Activated naive CD8-positive, alpha-beta T cell (primary cell): Measurements from ENCODE around the gene BBS9.
"Not testable (repeated sequence)": the region's sequence is repeated elsewhere in the genome, so short reads cannot be mapped to it uniquely, and the experiment has no call there.

Experiments
- H3K27ac Mint-ChIP-seq: one replicate; pipeline ENCODE4 v1.8.0; 2021; ENCODE audit warnings: mixed read lengths
- H3K27me3 Mint-ChIP-seq: one replicate; pipeline ENCODE4 v1.8.0; 2021; ENCODE audit warnings: mixed read lengths
- H3K36me3 Mint-ChIP-seq: one replicate; pipeline ENCODE4 v1.8.0; 2021; ENCODE audit warnings: mixed read lengths
- H3K4me1 Mint-ChIP-seq: one replicate; pipeline ENCODE4 v1.8.0; 2021; ENCODE audit warnings: low read depth, mixed read lengths
- H3K4me3 Mint-ChIP-seq: one replicate; pipeline ENCODE4 v1.8.0; 2021; ENCODE audit warnings: mild to moderate bottlenecking, mixed read lengths
- H3K9me3 Mint-ChIP-seq: one replicate; pipeline ENCODE4 v1.8.0; 2021; ENCODE audit warnings: low read depth, mixed read lengths

Gene BBS9

GRCh38 chr7:33200282-33200681 is 70.9 kb downstream of the BBS9 start:
- Mint-ChIP-seq H3K27ac (no peak overlapping the region), H3K4me1 (peaks cover 5% of the 10 kb centered on the region), H3K36me3 (peaks cover 9% of the 10 kb centered on the region), H3K27me3 (no peaks in the 10 kb centered on the region), H3K4me3 (no peak overlapping the region), H3K9me3 (peaks cover 5% of the 10 kb centered on the region)

- Mint-ChIP-seq H3K27ac (no peak overlapping the region), H3K4me1 (peaks cover 5% of the 10 kb centered on the region), H3K36me3 (peaks cover 9% of the 10 kb centered on the region), H3K4me3 (no peak overlapping the region), H3K27me3 (no peaks in the 10 kb centered on the region), H3K9me3 (peaks cover 5% of the 10 kb centered on the region)
These were observed 72.5 kb downstream of the BBS9 start for GRCh38 chr7:33201821-33202220.

GRCh38 chr7:33210958-33211357 is 81.6 kb downstream of the BBS9 start:
- Mint-ChIP-seq H3K27me3 (no peaks in the 10 kb centered on the region), H3K4me3 (no peak overlapping the region), H3K4me1 (no peaks in the 10 kb centered on the region), H3K36me3 (peaks cover 45% of the 10 kb centered on the region), H3K27ac (no peak overlapping the region), H3K9me3 (peaks cover 31% of the 10 kb centered on the region)

- H3K9me3 Mint-ChIP-seq: peaks cover 31% of the 10 kb centered on the region
- no peak overlapping the region for H3K4me3 Mint-ChIP-seq
- no peak overlapping the region for H3K27ac Mint-ChIP-seq
- H3K27me3 Mint-ChIP-seq: no peaks in the 10 kb centered on the region
- no peaks in the 10 kb centered on the region for H3K4me1 Mint-ChIP-seq
- H3K36me3 Mint-ChIP-seq: peaks cover 42% of the 10 kb centered on the region
These were observed 82.8 kb downstream of the BBS9 start for GRCh38 chr7:33212144-33212543.

GRCh38 chr7:33215992-33216391 is 86.6 kb downstream of the BBS9 start:
- no peaks in the 10 kb centered on the region for H3K27me3 Mint-ChIP-seq

GRCh38 chr7:33217595-33217994 is 88.2 kb downstream of the BBS9 start:
- H3K4me1 Mint-ChIP-seq: peaks cover 2% of the 10 kb centered on the region
- no peaks in the 10 kb centered on the region for H3K27me3 Mint-ChIP-seq
- H3K4me3 Mint-ChIP-seq: no peak overlapping the region

More at GRCh38 chr7:33215992-33216391, 86.6 kb downstream of the BBS9 start:
- Mint-ChIP-seq H3K4me3 (no peak overlapping the region), H3K9me3 (peaks cover 14% of the 10 kb centered on the region), H3K27ac (no peak overlapping the region), H3K4me1 (peaks cover 2% of the 10 kb centered on the region), H3K36me3 (peaks cover 32% of the 10 kb centered on the region)

GRCh38 chr7:33218841-33219535 is 89.6 kb downstream of the BBS9 start:
- not testable (repeated sequence) for H3K27me3 Mint-ChIP-seq, H3K4me1 Mint-ChIP-seq, H3K4me3 Mint-ChIP-seq, H3K27ac Mint-ChIP-seq, H3K9me3 Mint-ChIP-seq
- peaks cover 20% of the 10 kb centered on the region for H3K36me3 Mint-ChIP-seq

More at GRCh38 chr7:33217595-33217994, 88.2 kb downstream of the BBS9 start:
- Mint-ChIP-seq H3K36me3 (peaks cover 20% of the 10 kb centered on the region), H3K9me3 (peaks cover under 1% of the 10 kb centered on the region), H3K27ac (no peak overlapping the region)

- H3K4me1 Mint-ChIP-seq: peaks cover 2% of the 10 kb centered on the region
- no peaks in the 10 kb centered on the region for H3K27me3 Mint-ChIP-seq
- no peak overlapping the region for H3K27ac Mint-ChIP-seq
- peaks cover 18% of the 10 kb centered on the region for H3K36me3 Mint-ChIP-seq
- no peaks in the 10 kb centered on the region for H3K9me3 Mint-ChIP-seq
- no peak overlapping the region for H3K4me3 Mint-ChIP-seq
These were observed 90.9 kb downstream of the BBS9 start for GRCh38 chr7:33220231-33220630.

GRCh38 chr7:33221390-33221789 is 92.0 kb downstream of the BBS9 start:
- Mint-ChIP-seq H3K27ac (no peak overlapping the region), H3K4me3 (no peak overlapping the region)

GRCh38 chr7:33232632-33233145 is 103.3 kb downstream of the BBS9 start:
- Mint-ChIP-seq H3K27me3 (no peaks in the 10 kb centered on the region), H3K4me3 (no peak overlapping the region), H3K9me3 (peaks cover 4% of the 10 kb centered on the region), H3K4me1 (no peaks in the 10 kb centered on the region), H3K27ac (no peak overlapping the region), H3K36me3 (peaks cover 6% of the 10 kb centered on the region)

More at GRCh38 chr7:33221390-33221789, 92.0 kb downstream of the BBS9 start:
- Mint-ChIP-seq H3K9me3 (no peaks in the 10 kb centered on the region), H3K4me1 (peaks cover 2% of the 10 kb centered on the region), H3K36me3 (peaks cover 14% of the 10 kb centered on the region), H3K27me3 (no peaks in the 10 kb centered on the region)

- H3K27me3 Mint-ChIP-seq: no peaks in the 10 kb centered on the region
- H3K4me3 Mint-ChIP-seq: no peak overlapping the region
- no peak overlapping the region for H3K27ac Mint-ChIP-seq
- H3K36me3 Mint-ChIP-seq: peaks cover 4% of the 10 kb centered on the region
- H3K9me3 Mint-ChIP-seq: peaks cover 4% of the 10 kb centered on the region
- H3K4me1 Mint-ChIP-seq: no peaks in the 10 kb centered on the region
These were observed 104.3 kb downstream of the BBS9 start for GRCh38 chr7:33233659-33234058.

- H3K27me3 Mint-ChIP-seq: no peaks in the 10 kb centered on the region
- no peak overlapping the region for H3K4me3 Mint-ChIP-seq
- H3K4me1 Mint-ChIP-seq: no peaks in the 10 kb centered on the region
- H3K27ac Mint-ChIP-seq: no peak overlapping the region
- no peaks in the 10 kb centered on the region for H3K36me3 Mint-ChIP-seq
- H3K9me3 Mint-ChIP-seq: no peaks in the 10 kb centered on the region
These were observed 107.7 kb downstream of the BBS9 start for GRCh38 chr7:33237036-33237435.

- no peak overlapping the region for H3K27ac Mint-ChIP-seq
- H3K36me3 Mint-ChIP-seq: no peaks in the 10 kb centered on the region
- H3K27me3 Mint-ChIP-seq: no peaks in the 10 kb centered on the region
- no peaks in the 10 kb centered on the region for H3K4me1 Mint-ChIP-seq
- H3K9me3 Mint-ChIP-seq: no peaks in the 10 kb centered on the region
- no peak overlapping the region for H3K4me3 Mint-ChIP-seq
These were observed 114.0 kb downstream of the BBS9 start for GRCh38 chr7:33243319-33243881.

GRCh38 chr7:33248671-33249070 is 119.3 kb downstream of the BBS9 start:
- H3K9me3 Mint-ChIP-seq: peaks cover 3% of the 10 kb centered on the region

GRCh38 chr7:33250421-33250871 is 121.1 kb downstream of the BBS9 start:
- H3K27me3 Mint-ChIP-seq: no peaks in the 10 kb centered on the region
- no peaks in the 10 kb centered on the region for H3K4me1 Mint-ChIP-seq
- peaks cover 3% of the 10 kb centered on the region for H3K9me3 Mint-ChIP-seq
- H3K4me3 Mint-ChIP-seq: no peak overlapping the region
- no peak overlapping the region for H3K27ac Mint-ChIP-seq
- H3K36me3 Mint-ChIP-seq: peaks cover 25% of the 10 kb centered on the region

More at GRCh38 chr7:33248671-33249070, 119.3 kb downstream of the BBS9 start:
- H3K36me3 Mint-ChIP-seq: peaks cover 25% of the 10 kb centered on the region
- H3K27ac Mint-ChIP-seq: no peak overlapping the region
- H3K27me3 Mint-ChIP-seq: no peaks in the 10 kb centered on the region
- H3K4me3 Mint-ChIP-seq: no peak overlapping the region
- H3K4me1 Mint-ChIP-seq: no peaks in the 10 kb centered on the region
